Middle frontal gyrus (tissue), 1 donor: ENCODE results near the gene GANAB.
"Not testable (repeated sequence)": the region's sequence is repeated elsewhere in the genome, so short reads cannot be mapped to it uniquely, and the experiment has no call there.

Experiments used
- DNase-seq: peaks from one replicate; pipeline ENCODE4 v3.0.0-alpha.2; 2015; ENCODE audit warnings: low spot score; ENCODE audit errors: extremely low spot score

The GANAB gene

DNA sequence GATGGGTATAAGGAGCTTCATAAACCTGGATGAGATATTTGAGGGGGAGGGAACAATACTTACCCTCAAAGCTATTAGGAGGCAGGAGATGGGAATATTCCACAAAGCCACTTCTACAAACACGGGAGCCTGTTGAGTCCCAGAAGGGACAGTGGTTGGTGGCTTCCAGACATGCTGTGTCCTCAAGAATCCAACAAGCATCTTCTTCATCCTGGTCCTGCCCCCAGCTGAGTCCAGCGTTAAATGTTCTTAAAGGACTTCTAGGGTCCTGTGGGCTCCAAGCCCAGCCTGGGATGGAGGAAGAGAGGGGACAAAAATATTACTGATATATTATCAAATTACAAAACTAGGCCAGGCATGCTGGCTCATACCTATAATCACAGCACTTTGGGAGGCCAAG is 21.0 kb upstream of the GANAB start:
- DNase-seq: no peak

DNA sequence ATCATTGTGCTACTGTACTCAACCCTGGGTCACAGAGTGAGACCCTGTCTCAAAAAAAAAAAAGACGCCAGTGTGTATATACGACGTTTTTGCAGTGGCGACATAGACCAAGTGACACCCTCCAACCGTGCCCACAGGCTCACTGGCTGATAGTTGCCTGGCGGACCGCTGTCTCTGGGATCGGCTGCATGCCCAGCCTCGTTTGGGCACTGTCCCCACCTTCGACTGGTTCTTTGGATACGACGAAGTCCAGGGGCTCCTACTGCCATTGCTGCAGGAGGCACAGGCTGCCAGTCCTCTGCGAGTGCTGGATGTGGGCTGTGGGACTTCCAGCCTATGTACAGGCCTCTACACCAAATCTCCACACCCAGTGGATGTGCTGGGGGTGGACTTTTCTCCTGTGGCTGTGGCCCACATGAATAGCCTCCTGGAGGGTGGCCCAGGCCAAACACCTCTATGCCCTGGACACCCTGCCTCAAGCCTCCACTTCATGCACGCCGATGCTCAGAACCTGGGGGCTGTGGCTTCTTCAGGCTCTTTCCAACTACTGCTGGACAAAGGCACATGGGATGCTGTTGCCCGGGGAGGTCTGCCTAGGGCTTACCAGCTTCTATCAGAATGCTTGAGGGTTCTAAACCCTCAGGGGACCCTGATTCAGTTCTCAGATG is 20.0 kb upstream of the GANAB start:
- DNase-seq: no peak

DNA sequence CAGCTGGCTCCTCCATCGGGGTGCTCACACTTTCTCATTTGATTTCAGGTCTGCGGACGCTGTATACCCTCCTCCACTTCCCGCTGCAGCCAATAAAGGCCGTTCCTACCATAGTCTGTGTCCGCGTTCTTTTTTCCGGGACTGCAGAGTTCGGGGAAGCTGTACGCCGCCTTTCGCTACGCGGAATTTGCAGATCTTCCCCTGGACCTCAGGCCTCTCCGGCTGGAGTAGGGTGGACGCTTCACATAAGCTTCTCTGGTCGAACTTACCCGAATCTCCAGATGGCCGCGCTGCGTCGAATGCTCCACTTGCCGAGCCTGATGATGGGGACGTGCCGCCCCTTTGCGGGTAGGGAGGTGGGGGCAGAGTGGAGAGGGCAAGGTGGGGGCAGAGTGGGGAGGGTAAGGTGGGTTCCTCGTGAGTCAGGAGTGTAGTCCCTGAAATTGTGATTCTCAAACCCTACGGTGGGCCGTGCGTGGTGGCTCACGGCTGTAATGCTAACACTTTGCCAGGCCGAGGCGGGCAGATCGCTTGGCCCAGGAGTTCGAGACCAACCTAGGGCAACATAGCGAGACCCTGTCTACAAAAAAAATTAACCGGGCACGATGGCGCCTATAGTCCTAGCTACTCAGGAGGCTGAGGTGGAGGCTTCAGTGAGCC is 19.3 kb upstream of the GANAB start:
- no peak for DNase-seq

DNA sequence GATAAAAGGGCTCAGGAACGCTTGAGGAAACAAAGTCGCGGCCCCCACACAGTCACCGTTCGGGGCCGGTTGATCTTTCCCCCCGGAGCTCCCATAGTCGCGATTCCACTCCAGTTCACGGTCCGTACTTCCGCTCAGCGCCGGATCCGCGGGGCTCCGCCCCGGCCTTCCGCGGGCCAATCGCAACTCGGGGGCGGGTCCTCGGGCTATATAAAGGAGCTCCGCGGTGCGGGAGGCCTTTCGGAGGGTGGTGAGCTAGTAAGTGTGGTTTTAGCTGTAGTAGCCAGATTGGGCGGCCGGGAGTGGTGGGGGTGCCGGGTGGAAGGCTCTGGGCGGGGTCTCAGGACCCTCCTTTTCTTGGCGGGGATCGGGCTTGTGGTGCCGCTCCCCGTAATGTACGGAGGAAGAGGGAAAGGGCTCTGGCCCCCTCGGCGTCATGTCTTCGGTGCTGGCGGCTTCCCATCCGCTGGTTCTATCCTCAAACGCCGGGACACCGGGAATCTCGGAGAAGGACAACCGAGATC is 18.7 kb upstream of the GANAB start, which contains the start of the genes C11orf98 and CSKMT:
Gene C11orf98 (minus strand): TSS at position 136 of the 524 bp plus-strand sequence. CDS start 41 bp downstream, at position 95.
Gene CSKMT (plus strand): TSS at position 238 of the 524 bp plus-strand sequence. CDS start 568 bp downstream, outside the sequence.
- peak; percentile 93 for DNase-seq

DNA sequence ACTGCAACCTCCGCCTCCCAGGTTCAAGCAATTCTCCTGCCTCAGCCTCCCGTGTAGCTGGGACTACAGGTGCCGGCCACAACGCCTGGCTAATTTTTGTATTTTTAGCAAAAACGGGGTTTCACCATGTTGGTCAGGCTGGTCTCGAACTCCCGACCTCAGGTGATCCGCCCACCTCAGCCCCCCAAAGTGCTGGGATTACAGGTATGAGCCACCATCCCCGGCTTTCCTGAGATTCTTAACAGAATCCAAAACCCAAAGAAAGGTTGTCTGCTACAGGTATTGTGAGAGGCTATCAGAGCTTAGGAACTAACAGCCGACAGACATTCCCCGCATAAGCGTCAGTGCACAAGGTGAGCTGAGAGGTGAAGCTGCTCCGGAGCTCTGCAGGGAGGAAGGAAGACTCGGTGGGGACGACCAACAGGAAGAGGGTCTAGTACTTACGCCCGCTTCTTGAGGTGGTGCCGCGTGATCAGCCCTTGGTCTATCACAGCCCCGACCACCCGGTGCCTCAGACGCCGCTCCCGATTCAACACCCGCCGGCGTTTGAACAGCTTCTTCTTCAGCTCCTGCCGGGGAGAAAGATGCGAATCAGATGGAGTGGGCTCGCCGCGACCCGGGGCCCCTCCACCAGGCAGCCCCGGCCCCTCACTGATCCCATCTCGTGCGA is 18.1 kb upstream of the GANAB start:
- no peak for DNase-seq

DNA sequence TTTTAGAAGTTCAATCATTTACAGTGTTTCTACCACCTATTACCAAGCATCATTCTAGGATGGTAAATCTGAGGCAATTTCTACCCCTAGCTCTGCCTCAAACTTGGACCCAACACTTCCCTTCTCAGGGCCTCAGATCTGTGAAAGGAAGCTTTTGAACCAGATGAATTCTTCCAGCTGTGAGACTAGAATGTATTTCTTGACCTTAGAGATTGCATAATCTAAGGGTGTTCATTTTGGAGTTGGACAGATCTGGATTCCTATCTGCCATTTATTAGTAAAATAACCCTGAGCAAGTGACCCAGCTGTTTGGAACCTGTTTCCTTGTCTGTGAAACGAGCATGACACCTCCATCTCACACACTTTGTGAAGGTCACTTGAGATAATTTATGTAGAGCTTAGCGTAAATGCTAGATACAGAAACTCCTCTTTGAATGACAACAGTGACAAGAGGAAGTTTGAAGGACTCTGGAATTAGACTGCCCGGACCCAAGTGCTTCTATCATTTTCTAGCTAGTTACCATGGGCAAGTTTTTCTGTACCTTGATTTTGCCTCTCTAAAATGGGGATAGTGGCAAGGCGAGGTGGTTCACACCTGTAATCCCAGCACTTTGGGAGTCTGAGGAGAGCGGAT is 10.5 kb upstream of the GANAB start:
- DNase-seq: no peak

DNA sequence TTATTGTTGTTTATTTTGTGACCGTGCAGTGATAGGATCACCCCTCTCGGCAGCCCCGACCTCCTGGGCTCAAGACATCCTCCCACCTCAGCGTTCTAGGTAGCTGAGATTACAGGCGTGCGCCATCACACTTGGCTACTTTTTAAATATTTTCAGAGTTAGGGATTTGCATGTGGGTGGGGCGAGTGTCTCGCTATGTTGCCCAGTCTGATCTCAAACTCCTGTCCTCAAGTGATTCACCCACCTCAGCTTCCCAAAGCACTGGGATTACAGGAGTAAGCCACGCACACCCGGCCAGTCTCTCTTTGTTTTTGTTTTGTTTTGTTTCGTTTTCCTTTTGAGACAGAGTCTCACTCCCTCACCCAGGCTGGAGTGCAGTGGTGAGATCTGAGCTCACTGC is 7.9 kb upstream of the GANAB start:
- no peak for DNase-seq

DNA sequence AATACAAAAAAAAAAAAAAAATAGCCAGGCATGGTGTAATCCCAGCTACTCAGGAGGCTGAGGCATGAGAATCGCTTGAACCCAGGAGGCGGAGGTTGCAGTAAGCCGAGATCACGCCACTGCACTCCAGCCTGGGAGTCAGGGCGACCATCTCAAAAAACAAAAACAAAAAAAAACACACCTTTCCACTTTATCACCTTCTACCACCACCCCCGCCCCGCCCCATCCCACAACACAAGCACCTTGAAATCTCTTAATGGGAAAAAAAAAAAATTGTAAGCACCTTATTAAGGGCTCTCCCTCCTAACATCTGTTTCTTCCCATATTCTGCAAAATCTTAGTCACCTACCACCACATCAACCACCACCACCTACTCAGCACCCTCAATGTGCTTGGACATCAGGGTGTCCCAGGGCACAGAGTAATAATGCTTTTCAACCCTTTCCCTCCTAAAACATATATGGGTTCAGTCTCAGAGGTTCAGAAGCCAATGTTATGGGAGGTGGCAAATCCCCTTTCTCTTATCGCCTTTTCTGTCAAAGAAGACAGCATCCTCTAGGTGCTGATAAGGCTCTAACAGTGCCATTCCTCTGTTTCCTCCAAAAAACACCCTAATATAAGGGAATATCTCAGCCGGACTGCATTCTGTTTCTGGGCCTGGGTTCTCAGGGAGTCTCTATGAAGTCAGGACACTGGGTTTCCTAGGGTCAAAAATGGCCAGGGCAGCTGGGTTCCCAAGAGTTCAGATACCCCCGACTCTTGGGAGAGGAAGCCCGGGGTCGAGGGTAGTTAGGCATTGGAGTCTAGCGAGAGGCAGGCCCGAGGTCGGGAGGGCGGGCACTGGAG is 6.0 kb upstream of the GANAB start:
- DNase-seq: no peak

DNA sequence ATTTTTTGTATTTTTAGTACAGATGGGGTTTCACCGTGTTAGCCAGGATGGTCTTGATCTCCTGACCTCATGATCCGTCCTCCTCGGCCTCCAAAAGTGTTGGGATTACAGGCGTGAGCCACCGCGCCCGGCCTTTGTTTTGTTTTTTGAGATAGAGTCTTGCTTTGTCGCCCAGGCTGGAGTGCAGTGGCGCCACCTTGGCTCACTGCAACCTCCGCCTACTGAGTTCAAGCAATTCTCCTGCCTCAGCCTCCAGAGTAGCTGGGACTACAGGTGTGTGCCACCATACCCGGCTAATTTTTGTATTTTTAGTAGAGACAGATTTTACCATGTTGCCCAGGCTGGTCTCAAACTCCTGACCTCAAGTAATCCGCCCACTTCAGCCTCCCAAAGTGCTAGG is 3.9 kb upstream of the GANAB start:
- not testable (repeated sequence) for DNase-seq

DNA sequence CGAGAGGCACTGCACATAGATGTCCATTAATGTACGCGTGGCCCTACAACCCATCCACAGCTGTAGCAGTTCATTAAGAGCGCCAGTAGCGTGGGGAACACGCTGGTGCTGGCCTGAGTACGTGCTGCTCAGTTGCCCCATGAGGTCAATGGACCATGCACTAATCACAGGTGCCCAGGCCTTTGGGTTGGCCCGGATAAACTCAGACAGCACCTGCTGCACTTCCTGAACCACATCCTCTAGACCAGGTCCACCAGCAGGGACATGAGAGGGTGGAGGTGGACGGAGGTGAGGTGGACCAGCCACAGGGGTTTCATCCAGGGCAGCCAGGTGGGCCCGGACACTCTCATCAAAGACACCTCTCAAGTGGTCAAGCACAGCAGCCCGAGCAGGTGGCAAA is 3.1 kb upstream of the GANAB start:
- no peak for DNase-seq

DNA sequence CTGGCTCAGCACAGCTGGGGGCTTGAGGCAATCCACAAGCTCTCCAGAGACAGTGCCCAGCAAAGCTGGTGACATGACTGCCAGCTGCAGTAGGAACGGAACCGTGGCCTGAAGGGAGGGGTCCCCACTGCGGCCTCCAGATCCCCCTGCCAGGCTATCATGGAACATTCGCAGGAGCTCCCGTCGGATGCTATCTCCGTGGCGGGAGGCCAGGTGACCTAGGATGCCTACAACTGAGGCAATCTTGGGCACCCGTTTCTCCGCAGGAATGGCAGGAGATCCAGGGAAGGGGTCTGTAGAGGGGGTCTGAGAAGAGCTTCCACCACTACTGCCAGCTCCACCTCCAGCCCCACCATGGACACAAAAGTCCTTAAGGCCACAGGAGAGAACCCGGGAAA is 2.6 kb upstream of the GANAB start:
- DNase-seq: no peak

DNA sequence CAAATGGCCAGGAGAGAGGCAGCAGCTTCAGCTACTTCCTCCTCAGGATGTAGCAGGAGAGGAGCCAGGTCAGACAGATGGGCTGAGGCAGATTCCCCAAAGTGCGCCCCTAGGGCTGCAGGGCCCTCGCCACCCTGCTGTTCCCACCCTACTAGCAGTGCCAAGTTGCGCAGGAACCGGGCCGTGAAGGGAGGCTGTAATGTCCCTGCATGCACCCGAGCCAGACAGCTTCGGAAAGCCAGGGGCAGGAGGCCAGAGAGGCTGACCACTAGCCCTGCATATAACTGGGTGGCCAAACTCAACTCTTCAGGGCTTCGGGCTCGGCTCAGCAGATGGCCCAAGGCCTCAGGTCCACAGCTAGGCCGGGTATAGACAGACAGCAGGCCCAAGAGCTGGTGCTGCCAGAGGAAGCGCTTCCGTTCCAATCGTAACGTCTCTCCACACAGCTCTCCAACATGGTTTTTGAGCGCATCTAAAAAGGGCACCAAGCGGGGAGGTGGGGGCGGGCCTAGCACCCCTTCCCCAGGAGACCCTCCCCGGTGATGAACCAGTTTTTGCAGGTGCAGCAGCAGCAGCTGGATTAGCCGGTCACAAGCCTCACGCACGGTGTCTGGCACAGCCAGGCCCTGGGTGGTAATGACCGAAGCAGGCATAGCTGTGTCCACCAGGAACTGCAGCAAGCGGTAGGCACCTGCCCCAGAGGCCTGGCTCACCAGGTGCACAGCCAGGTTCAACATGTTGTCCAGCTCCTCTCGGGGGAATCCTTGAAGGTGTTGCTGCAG is 2.0 kb upstream of the GANAB start:
- no peak for DNase-seq

DNA sequence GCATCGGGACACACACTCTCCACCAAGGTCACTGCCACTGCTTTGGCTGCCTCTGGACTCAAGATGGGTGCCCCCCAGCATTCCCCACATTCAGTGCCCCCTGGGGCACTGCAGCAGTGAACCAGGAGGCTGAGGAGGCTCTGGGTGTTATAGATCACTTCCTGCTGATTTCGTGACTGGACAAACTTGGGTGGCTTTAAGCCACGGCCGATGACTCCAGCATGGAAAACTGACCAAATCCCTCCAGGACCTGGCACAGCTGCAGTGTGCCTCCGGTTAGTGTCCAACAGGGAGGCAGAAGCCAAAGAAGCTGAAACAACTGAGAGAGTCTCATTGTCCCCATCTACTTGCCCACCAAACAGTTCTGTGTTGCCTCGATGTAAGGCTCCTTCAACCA is 1.2 kb upstream of the GANAB start:
- DNase-seq: no peak

DNA sequence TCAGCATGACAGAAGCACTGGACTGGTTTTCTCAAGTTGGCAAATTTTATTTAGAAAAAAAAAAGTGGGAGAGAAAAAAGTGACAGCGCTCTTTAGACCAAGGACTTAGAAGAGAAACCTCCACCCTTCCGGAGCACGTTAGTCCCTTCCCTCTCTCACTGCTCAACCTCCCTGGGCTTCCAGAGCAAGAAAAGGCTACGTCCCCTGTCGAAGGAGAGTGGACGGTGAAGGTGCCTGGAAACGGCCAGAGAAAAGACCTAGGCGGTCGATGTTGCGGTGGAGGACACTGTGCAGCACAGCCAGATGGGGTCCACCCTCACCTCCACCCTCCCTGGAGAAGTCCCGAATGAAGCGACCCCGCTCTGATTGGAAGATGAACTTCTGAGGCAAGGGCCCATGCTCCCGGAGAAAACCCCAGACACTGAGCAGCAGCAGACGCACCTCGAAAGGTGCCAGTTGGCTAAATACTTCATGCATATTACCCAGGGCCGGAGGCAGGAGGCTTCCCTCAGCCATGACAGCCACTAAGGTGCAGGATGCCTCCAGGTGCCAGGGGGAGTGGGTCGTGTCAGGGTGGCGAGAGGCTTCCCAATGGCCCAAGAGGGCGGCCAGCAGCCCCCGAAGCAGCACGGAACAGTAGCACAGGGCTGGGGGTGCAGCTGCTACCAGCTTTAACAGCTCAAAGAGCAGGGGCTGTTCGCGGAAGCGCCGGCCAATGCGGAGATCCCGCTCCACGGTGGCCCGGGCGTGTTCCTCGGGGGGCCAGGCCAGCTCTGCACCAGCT is 604 bp upstream of the GANAB start:
- no peak for DNase-seq

DNA sequence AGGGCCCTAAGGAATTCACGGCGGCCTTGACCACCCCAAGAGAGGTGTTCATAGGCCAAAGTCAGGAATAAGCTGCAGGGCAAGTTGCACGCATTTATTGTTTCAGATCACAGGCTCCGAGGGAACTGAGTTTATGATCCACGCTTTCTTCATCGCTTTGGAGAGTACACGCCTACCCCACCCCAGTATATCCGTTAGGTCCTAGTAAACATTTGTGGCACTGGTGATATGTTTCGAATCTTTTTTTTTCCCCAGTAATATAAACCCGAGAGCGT is 805 bp downstream of the GANAB start:
- no peak for DNase-seq

DNA sequence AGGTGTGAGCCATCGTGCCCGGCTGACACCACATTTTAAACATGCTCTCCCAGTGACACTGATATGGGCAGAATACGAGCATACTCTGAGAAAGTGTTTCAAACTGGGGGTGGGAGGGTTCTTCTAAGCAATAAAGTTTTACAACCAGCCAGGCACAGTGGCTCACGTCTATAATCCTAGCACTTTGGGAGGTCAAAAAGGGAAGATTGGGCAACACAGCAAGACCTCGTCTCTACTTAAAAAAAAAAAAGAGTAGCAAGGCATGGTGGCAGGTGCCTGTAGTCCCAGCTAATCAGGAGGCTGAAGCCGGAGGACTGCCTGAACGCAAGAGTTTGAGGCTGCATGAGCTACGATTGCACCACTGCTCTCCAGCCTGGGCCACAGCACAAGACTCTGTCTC is 2.2 kb downstream of the GANAB start:
- no peak for DNase-seq

DNA sequence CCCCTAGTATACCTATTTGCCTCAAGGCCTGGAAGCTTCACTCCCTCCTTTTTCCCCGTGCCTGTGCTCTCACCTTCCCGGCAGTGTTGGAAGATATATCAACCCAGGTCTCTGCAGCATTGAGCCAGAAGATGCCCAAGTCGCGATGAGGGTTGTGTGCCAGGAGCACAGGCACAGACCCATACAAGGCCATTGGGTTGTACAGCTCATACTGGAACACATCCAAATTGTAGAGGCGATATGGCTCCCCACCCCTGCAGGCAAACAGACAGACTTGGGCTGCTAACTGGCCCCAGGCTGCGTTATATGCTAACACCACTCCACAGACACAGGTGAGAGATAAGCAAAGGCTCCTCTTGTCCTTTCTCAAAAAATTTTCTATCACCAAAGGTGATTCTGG is 13.9 kb downstream of the GANAB start:
- no peak for DNase-seq

DNA sequence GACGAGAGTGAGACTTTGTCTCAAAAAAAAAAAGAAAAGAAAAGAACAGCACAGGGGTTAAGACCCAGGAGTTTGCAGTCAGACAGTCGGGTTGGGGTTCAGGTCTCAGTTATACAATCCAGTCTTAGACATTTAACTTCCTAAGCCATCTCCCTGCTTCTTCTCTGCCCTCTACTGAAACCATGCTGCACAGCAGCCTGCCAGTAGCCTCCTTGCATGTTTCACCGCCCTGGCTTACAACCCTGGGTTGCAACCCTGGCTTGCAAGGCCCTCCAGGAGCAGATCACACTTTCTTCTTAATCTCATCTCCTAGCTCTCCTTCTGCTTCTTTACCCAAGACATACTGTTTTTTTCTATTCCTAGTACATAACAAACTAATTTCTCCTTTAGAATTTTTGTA is 18.7 kb downstream of the GANAB start:
- DNase-seq: no peak

DNA sequence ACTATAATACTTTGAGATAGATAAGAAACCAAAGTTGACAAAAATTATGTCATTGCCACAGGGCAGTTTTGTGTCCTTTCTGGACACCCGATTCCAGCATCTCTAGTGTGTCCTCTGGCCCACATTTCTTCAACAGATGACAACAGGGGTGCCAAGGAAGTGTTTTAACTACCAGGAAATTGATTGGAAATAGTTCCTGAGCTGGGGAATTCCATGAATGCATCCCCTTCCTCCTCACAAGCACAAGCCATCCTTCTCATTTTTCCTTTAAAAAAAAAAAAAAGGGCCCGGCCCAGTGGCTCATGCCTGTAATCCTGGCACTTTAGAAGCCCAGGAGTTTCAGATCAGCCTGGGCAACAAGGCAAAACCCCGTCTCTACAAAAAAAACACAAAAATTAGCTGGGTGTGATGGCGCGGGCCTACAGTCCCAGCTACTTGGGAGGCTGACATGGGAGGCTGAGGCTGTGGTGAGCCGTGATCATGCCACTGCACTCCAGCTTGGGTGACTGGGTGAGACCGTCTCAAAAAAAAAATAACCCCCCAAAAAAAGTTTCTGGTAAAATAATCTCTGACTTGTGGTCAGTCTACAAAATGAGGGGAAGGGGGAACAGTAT is 23.8 kb downstream of the GANAB start:
- no peak for DNase-seq
